Nephron (organoid): ENCODE data around the gene FIG4.

ENCODE experiments used
- H3K27ac Mint-ChIP-seq, 3 experiments: 2 replicates each; pipeline ENCODE4 v1.8.0; 2020; ENCODE audit warnings: mixed read lengths in 3 of 3, mild to moderate bottlenecking in 2 of 3, moderate library complexity in 1 of 3
- H3K27me3 Mint-ChIP-seq: 2 replicates; pipeline ENCODE4 v1.8.0; 2021; ENCODE audit warnings: low read depth, mild to moderate bottlenecking, moderate library complexity, mixed read lengths
- H3K36me3 Mint-ChIP-seq: 2 replicates; pipeline ENCODE4 v1.8.0; 2020; ENCODE audit warnings: low read depth, mixed read lengths
- H3K4me1 Mint-ChIP-seq: 2 replicates; pipeline ENCODE4 v1.8.0; 2020; ENCODE audit warnings: mixed read lengths
- H3K4me3 Mint-ChIP-seq, 3 experiments: 2 replicates each; pipeline ENCODE4 v1.8.0; 2020; ENCODE audit warnings: mild to moderate bottlenecking in 3 of 3, mixed read lengths in 3 of 3, moderate library complexity in 2 of 3
- H3K9me3 Mint-ChIP-seq: 2 replicates; pipeline ENCODE4 v1.8.0; 2020; ENCODE audit warnings: mixed read lengths
- TF ChIP-seq, protein P1 (sequence below), 3 experiments: fragments of 200-600 bp; sonication (generic); IDR thresholded peaks; one replicate each; pipeline ENCODE4 v1.5.0; 2021; ENCODE audit warnings: antibody characterized with exemption in 3 of 3; ENCODE audit not compliant: unreplicated experiment in 3 of 3

FIG4 gene

DNA sequence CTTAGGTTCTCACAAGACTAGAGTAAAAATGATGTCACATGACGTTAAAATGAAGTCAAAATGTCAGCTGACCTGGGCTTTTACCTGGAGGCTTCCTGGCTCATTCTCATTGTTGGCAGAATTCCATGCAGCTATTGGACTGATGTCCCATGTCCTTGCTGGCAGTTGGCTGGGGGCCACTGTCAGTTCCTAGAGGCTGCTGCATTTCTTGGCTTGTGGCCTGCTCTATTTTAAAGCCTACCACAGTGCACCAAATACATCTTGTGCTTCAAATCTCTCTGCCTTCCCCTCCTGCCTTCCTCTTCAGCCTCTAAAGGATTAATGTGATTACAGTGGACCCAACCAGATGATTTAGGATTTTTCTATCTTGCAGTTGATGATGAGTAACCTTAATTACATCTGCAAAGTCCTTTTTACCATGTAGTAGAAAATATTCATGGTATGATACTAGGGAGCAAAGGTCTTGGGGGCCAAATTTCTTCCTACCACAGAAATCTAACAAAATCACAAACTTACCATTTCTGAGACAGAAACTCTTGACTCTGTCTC lies 81.9 kb downstream of the FIG4 start:
- TF ChIP-seq, protein P1, sequence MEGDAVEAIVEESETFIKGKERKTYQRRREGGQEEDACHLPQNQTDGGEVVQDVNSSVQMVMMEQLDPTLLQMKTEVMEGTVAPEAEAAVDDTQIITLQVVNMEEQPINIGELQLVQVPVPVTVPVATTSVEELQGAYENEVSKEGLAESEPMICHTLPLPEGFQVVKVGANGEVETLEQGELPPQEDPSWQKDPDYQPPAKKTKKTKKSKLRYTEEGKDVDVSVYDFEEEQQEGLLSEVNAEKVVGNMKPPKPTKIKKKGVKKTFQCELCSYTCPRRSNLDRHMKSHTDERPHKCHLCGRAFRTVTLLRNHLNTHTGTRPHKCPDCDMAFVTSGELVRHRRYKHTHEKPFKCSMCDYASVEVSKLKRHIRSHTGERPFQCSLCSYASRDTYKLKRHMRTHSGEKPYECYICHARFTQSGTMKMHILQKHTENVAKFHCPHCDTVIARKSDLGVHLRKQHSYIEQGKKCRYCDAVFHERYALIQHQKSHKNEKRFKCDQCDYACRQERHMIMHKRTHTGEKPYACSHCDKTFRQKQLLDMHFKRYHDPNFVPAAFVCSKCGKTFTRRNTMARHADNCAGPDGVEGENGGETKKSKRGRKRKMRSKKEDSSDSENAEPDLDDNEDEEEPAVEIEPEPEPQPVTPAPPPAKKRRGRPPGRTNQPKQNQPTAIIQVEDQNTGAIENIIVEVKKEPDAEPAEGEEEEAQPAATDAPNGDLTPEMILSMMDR (IDR thresholded peaks at IDR 0.05; ENCODE audit: unreplicated experiment in 3 of 3), result no peak
- no peaks in the 10 kb centered on the region for H3K4me1 Mint-ChIP-seq
- no peak overlapping the region for H3K27ac Mint-ChIP-seq
- no peak overlapping the region for H3K4me3 Mint-ChIP-seq
- H3K9me3 Mint-ChIP-seq, result no peaks in the 10 kb centered on the region
- H3K36me3 Mint-ChIP-seq, result peaks cover 23% of the 10 kb centered on the region
- no peaks in the 10 kb centered on the region for H3K27me3 Mint-ChIP-seq

DNA sequence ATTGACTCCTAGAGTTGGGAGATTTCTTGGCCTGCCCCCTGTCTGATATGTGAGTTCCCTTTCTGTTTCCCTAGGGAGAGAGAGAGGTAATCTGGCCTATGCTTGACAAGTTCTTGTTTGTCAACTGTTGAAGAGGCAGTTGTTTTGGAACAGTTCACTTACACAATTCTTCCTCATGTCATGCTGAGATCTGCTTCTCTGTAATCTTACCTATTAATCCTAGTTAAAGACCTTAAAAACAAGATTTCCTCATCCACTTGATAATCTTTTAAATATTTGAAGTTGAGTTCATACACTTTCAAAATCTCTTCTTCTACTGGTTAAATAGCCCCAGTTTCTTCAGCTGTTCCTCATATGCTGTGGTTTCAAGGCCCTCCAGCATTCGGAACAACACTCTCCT lies 89.9 kb downstream of the FIG4 start:
- no peaks in the 10 kb centered on the region for H3K27me3 Mint-ChIP-seq
- TF ChIP-seq, protein P1 (IDR thresholded peaks at IDR 0.05; ENCODE audit: unreplicated experiment in 3 of 3), result no peak
- H3K4me1 Mint-ChIP-seq, result no peaks in the 10 kb centered on the region
- H3K36me3 Mint-ChIP-seq, result peaks cover 16% of the 10 kb centered on the region
- no peaks in the 10 kb centered on the region for H3K9me3 Mint-ChIP-seq
- H3K4me3 Mint-ChIP-seq, result no peak overlapping the region
- no peak overlapping the region for H3K27ac Mint-ChIP-seq

DNA sequence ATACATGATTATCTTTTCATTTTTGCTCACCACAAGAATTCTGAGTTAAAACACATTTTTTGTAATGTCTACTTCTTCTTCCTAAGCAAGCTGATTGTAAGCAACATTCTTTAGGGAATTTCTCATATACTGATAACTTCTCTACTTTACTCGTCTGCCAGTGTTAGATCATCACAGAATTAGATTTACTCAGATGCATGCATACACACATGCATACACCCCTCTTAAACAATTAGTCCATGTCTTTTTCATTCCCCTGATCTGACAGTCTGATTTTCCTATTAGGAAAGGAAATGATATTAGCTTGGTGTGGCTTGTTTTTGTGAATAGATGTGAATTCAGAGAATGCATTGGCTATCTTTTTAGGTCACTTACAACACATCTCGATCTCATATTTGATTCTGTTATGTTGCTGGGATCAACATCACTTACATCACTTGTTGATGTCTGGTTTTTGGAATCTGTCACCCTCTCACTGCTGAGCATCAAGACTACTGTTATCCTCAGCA lies 91.4 kb downstream of the FIG4 start:
- peaks cover 24% of the 10 kb centered on the region for H3K36me3 Mint-ChIP-seq
- H3K27me3 Mint-ChIP-seq, result no peaks in the 10 kb centered on the region
- no peaks in the 10 kb centered on the region for H3K9me3 Mint-ChIP-seq
- H3K4me3 Mint-ChIP-seq, result no peak overlapping the region
- TF ChIP-seq, protein P1 (IDR thresholded peaks at IDR 0.05; ENCODE audit: unreplicated experiment in 3 of 3), result no peak
- no peaks in the 10 kb centered on the region for H3K4me1 Mint-ChIP-seq
- H3K27ac Mint-ChIP-seq, result no peak overlapping the region

DNA sequence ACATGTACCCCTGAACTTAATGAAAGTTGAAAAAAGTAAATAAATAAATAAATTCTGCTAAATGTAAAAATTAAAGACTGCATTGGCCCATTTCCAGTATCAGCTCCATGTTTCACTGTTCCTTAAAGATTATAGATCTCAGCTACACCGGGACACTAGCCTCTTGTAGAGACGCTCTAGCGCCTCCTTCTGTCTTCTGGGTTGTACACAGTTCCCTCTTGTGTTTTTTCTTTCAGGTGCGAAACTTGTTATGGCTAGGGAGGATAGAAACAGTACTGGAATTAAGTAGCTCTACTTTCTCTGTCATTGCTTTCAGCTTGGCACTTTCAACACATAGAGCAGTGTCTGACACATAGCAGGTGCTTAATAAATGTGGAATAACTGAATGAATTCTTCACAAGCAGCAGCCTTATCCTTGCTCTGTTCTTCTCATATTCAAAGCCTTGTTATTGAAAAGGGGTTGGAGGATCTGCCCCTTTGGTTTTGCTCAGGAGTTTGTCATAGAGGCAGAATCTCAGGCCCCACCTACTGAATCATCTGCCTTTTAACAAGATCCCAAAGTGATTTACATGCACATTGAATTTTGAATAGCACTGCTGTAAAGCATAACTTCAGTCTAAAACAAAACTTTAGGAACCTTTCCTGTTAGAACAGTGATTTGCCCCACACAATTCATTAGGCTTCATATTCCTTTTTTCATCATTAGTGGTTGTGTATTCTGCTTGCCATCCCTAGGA lies 92.3 kb downstream of the FIG4 start:
- TF ChIP-seq, protein P1 (IDR thresholded peaks at IDR 0.05; ENCODE audit: unreplicated experiment in 3 of 3), result peak in 1 of 3 experiments; percentile 27
- Mint-ChIP-seq H3K27ac (no peak overlapping the region), H3K36me3 (peaks cover 28% of the 10 kb centered on the region), H3K4me1 (peaks cover 5% of the 10 kb centered on the region), H3K27me3 (no peaks in the 10 kb centered on the region), H3K4me3 (no peak overlapping the region), H3K9me3 (no peaks in the 10 kb centered on the region)

DNA sequence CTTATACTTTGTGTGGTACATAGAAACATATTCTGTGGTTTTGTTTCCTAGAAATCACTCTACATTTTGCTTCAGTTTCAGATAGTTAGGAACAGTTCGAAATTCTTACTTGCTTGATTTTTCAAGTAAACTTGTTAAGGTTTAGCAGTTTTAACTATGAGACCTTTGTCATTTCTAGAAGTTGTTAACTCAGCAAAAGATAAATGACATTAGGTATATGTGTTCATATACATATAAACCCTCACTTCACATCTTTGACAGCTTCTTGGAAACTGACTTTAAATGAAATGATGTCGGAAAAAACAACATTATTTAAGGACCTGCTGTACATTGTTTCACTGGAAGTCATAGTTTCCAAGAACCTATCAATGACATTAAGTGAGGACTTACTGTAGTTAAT lies 96.2 kb downstream of the FIG4 start:
- Mint-ChIP-seq H3K4me3 (no peak overlapping the region), H3K9me3 (no peaks in the 10 kb centered on the region), H3K27me3 (no peaks in the 10 kb centered on the region), H3K27ac (no peak overlapping the region), H3K36me3 (peaks cover 35% of the 10 kb centered on the region), H3K4me1 (peaks cover 28% of the 10 kb centered on the region)
- TF ChIP-seq, protein P1 (IDR thresholded peaks at IDR 0.05; ENCODE audit: unreplicated experiment in 3 of 3), result no peak

DNA sequence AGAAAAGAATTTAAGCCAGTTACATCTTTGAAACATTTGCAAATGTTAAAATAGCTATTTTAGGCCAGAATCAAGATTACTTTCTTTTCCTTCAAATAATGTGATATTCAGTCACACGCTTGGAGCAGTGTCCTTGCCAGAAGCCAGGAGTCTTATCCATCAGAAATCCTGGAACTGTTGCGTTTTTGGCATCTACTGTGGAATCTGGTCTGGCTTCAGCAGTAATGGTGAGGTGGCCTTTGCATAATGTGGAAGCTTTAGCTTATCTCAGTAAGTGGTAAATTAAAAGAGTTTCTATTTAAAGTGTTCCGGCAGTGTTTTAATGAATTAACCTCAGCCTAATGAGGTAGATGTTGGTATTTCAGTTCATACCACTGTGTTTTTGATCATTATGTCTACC lies 97.6 kb downstream of the FIG4 start:
- H3K27me3 Mint-ChIP-seq, result no peaks in the 10 kb centered on the region
- H3K4me1 Mint-ChIP-seq, result peaks cover 28% of the 10 kb centered on the region
- no peak overlapping the region for H3K27ac Mint-ChIP-seq
- no peaks in the 10 kb centered on the region for H3K9me3 Mint-ChIP-seq
- TF ChIP-seq, protein P1 (IDR thresholded peaks at IDR 0.05; ENCODE audit: unreplicated experiment in 3 of 3), result no peak
- H3K4me3 Mint-ChIP-seq, result no peak overlapping the region
- H3K36me3 Mint-ChIP-seq, result peaks cover 35% of the 10 kb centered on the region
